ENCODE data around the gene TDRD9.

TDRD9 gene

GRCh38 chr14:104081261-104081835 is 153.1 kb downstream of the TDRD9 start:
- ATAC-seq (ENCODE audit: low read depth) (no peak), DNase-seq (ENCODE audit: low spot score in 2 of 2) (no peak)
- no peak overlapping the region for H3K4me3 Mint-ChIP-seq
- no peak overlapping the region for H3K27ac Mint-ChIP-seq
- H3K4me1 Mint-ChIP-seq = peaks cover 5% of the 10 kb centered on the region
- H3K27me3 Mint-ChIP-seq = peaks cover 8% of the 10 kb centered on the region
- no peaks in the 10 kb centered on the region for H3K9me3 Mint-ChIP-seq
- H3K36me3 Mint-ChIP-seq = no peaks in the 10 kb centered on the region

- ATAC-seq (ENCODE audit: low read depth) (no peak), DNase-seq (ENCODE audit: low spot score in 2 of 2) (no peak)
- no peak overlapping the region for H3K4me3 Mint-ChIP-seq
- H3K9me3 Mint-ChIP-seq = no peaks in the 10 kb centered on the region
- H3K27ac Mint-ChIP-seq = no peak overlapping the region
- H3K4me1 Mint-ChIP-seq = peaks cover 5% of the 10 kb centered on the region
- no peaks in the 10 kb centered on the region for H3K36me3 Mint-ChIP-seq
- peaks cover 12% of the 10 kb centered on the region for H3K27me3 Mint-ChIP-seq
Measured at GRCh38 chr14:104081951-104082464, 153.8 kb downstream of the TDRD9 start.

GRCh38 chr14:104082807-104083206 is 154.6 kb downstream of the TDRD9 start:
- DNase-seq (ENCODE audit: low spot score in 2 of 2) (no peak), ATAC-seq (ENCODE audit: low read depth) (no peak)
- Mint-ChIP-seq H3K27ac (no peak overlapping the region), H3K4me3 (no peak overlapping the region), H3K27me3 (peaks cover 15% of the 10 kb centered on the region), H3K9me3 (no peaks in the 10 kb centered on the region), H3K4me1 (peaks cover 4% of the 10 kb centered on the region), H3K36me3 (no peaks in the 10 kb centered on the region)

- H3K9me3 Mint-ChIP-seq = no peaks in the 10 kb centered on the region
- H3K4me1 Mint-ChIP-seq = no peaks in the 10 kb centered on the region
- H3K4me3 Mint-ChIP-seq = no peak overlapping the region
- H3K36me3 Mint-ChIP-seq = no peaks in the 10 kb centered on the region
- DNase-seq (ENCODE audit: low spot score in 2 of 2) (no peak), ATAC-seq (ENCODE audit: low read depth) (no peak)
- no peak overlapping the region for H3K27ac Mint-ChIP-seq
- H3K27me3 Mint-ChIP-seq = peaks cover 13% of the 10 kb centered on the region
Measured at GRCh38 chr14:104084251-104085002, 156.2 kb downstream of the TDRD9 start.

GRCh38 chr14:104085032-104085888 is 157.0 kb downstream of the TDRD9 start, which contains the start of gene ASPG:
Gene ASPG (plus strand): TSS chr14:104085700. CDS start chr14:104085771, 71 bp downstream.
- Mint-ChIP-seq H3K4me1 (no peaks in the 10 kb centered on the region), H3K9me3 (no peaks in the 10 kb centered on the region), H3K27me3 (peaks cover 13% of the 10 kb centered on the region), H3K4me3 (no peak within 1 kb of the TSS), H3K36me3 (no peaks in the 10 kb centered on the region), H3K27ac (no peak within 1 kb of the TSS)
- ATAC-seq (ENCODE audit: low read depth) (no peak), DNase-seq (ENCODE audit: low spot score in 2 of 2) (no peak)

GRCh38 chr14:104085889-104086201 is 157.6 kb downstream of the TDRD9 start:
- H3K27me3 Mint-ChIP-seq = peaks cover 13% of the 10 kb centered on the region
- no peak overlapping the region for H3K27ac Mint-ChIP-seq
- ATAC-seq (ENCODE audit: low read depth) (no peak), DNase-seq (ENCODE audit: low spot score in 2 of 2) (no peak)
- no peak overlapping the region for H3K4me3 Mint-ChIP-seq
- no peaks in the 10 kb centered on the region for H3K36me3 Mint-ChIP-seq
- H3K9me3 Mint-ChIP-seq = no peaks in the 10 kb centered on the region
- no peaks in the 10 kb centered on the region for H3K4me1 Mint-ChIP-seq

- H3K9me3 Mint-ChIP-seq = no peaks in the 10 kb centered on the region
- ATAC-seq (ENCODE audit: low read depth) = no peak
- no peak overlapping the region for H3K27ac Mint-ChIP-seq
- no peaks in the 10 kb centered on the region for H3K4me1 Mint-ChIP-seq
- H3K27me3 Mint-ChIP-seq = peaks cover 13% of the 10 kb centered on the region
- H3K36me3 Mint-ChIP-seq = no peaks in the 10 kb centered on the region
- DNase-seq (ENCODE audit: low spot score in 2 of 2) = no peak
- H3K4me3 Mint-ChIP-seq = no peak overlapping the region
Measured at GRCh38 chr14:104086210-104086660, 158.0 kb downstream of the TDRD9 start.

- Mint-ChIP-seq H3K36me3 (no peaks in the 10 kb centered on the region), H3K27me3 (peaks cover 16% of the 10 kb centered on the region), H3K27ac (no peak overlapping the region), H3K4me1 (no peaks in the 10 kb centered on the region), H3K4me3 (no peak overlapping the region), H3K9me3 (no peaks in the 10 kb centered on the region)
- DNase-seq (ENCODE audit: low spot score in 2 of 2) = no peak
- no peak for ATAC-seq (ENCODE audit: low read depth)
Measured at GRCh38 chr14:104086661-104087461, 158.6 kb downstream of the TDRD9 start.

- ATAC-seq (ENCODE audit: low read depth) = no peak
- H3K4me3 Mint-ChIP-seq = no peak overlapping the region
- no peak for DNase-seq (ENCODE audit: low spot score in 2 of 2)
- peaks cover 16% of the 10 kb centered on the region for H3K27me3 Mint-ChIP-seq
- no peaks in the 10 kb centered on the region for H3K4me1 Mint-ChIP-seq
- no peaks in the 10 kb centered on the region for H3K36me3 Mint-ChIP-seq
- H3K27ac Mint-ChIP-seq = no peak overlapping the region
- H3K9me3 Mint-ChIP-seq = no peaks in the 10 kb centered on the region
Measured at GRCh38 chr14:104087505-104087904, 159.2 kb downstream of the TDRD9 start.

GRCh38 chr14:104087981-104088850 is 160.0 kb downstream of the TDRD9 start:
- H3K36me3 Mint-ChIP-seq = no peaks in the 10 kb centered on the region
- peaks cover 12% of the 10 kb centered on the region for H3K27me3 Mint-ChIP-seq
- H3K27ac Mint-ChIP-seq = no peak overlapping the region
- ATAC-seq (ENCODE audit: low read depth) = no peak
- H3K9me3 Mint-ChIP-seq = no peaks in the 10 kb centered on the region
- no peak for DNase-seq (ENCODE audit: low spot score in 2 of 2)
- no peaks in the 10 kb centered on the region for H3K4me1 Mint-ChIP-seq
- H3K4me3 Mint-ChIP-seq = no peak overlapping the region

GRCh38 chr14:104090071-104090748 is 162.0 kb downstream of the TDRD9 start:
- Mint-ChIP-seq H3K4me1 (peaks cover 5% of the 10 kb centered on the region), H3K36me3 (no peaks in the 10 kb centered on the region), H3K27me3 (peaks cover 14% of the 10 kb centered on the region), H3K9me3 (no peaks in the 10 kb centered on the region), H3K4me3 (no peak overlapping the region), H3K27ac (no peak overlapping the region)
- ATAC-seq (ENCODE audit: low read depth) (no peak), DNase-seq (ENCODE audit: low spot score in 2 of 2) (no peak)

GRCh38 chr14:104091061-104091926 is 163.0 kb downstream of the TDRD9 start:
- Mint-ChIP-seq H3K4me1 (peaks cover 5% of the 10 kb centered on the region), H3K9me3 (no peaks in the 10 kb centered on the region), H3K27me3 (peaks cover 18% of the 10 kb centered on the region), H3K27ac (no peak overlapping the region), H3K36me3 (no peaks in the 10 kb centered on the region), H3K4me3 (no peak overlapping the region)
- no peak for ATAC-seq (ENCODE audit: low read depth)
- DNase-seq (ENCODE audit: low spot score in 2 of 2) = no peak

Measured in memory B cell (primary cell).